ENCODE measurements around the gene KCNN3. TPM values are rescaled to one million over a fixed set of nuclear protein-coding genes. Genes with fewer than 3 reads are reported as not detected.

KCNN3 gene
- total RNA-seq, 1 experiment from 2014 or later, result 0.40 TPM

DNA sequence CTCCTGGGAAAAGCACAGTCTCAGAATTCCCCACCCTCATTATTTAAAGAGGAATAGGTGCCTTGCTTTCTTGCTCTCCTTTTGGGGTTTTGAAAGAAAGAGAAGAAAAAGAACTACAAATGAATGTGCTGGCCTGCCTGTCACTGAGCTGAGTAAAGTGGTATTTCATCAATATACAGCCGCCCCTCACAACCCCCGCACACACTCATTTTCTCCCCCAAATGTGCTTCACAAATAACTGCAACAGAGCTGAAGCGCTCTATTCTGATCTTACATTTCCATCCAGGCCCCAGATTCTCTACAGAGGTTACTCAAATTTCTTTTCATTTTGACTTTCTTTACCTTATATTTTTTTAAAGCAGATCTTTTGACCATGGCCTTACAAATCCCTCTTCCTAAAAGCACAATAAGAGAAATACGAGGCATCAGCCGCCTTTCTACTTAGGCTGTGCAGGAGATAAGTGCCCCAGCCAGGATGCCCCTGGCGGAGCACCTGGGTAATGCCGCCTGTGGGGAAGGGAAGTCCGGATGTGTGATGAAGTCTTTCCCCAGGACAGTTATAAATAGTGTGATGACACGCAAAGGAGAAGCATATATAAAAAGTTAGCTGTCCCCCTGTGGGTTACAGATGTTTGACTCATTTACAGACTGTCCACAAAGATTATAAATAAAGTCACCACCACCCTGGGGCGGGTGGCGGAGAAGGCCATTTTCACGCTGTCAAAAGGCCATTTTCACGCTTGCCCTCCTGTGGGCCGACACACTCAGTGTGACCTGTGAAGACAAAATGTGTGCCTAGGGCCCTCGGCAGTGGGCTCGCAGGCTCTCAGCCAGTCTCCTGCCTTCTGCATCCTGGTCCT lies 6.5 kb downstream of the KCNN3 start:
- DNase-seq (ENCODE audit: extremely low read depth, low read depth), result peak; percentile 59

DNA sequence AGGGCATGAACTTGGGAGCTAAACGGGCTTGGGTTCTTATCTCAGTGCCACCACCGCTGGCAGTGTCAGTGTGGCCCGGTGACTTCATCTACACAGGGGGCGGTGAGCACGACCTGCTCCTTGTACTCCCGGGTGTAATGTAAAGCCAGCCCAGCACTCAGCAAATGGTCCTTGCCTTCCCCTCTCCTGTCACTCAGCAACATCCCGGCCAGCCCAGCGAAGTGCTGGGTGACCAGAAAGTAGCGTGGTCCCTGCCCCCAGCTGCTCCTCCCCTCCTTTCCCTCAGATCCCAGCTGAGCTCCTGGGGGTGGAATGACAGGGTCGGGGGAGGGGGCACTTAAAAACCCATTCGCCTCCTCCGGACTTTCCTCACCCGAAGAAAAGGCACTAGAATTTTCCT lies 7.2 kb downstream of the KCNN3 start:
- no peak for DNase-seq (ENCODE audit: extremely low read depth, low read depth)

DNA sequence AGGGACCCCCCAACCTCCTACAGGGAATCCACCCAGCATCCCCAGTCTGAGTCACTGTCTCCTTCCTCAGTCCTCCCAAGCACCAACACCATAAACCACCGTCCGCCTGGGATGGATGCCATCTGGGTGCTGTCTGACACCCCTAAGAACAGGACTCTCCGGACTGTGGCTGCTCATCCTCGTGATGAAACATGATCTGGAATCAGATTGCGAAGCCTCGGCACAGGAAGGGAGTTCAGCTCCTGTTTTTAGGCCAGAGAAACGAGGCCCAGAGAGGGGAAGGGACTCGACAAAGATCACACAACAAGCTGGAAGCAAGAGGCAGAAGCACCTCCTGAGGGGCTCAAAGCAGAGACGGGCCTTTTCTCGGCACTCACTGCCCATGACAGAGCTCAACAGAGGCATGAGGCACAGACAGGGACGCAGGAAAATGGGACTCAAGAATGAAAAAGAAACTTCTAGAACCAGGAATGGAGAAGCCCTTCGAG lies 8.4 kb downstream of the KCNN3 start:
- DNase-seq (ENCODE audit: extremely low read depth, low read depth), result no peak

DNA sequence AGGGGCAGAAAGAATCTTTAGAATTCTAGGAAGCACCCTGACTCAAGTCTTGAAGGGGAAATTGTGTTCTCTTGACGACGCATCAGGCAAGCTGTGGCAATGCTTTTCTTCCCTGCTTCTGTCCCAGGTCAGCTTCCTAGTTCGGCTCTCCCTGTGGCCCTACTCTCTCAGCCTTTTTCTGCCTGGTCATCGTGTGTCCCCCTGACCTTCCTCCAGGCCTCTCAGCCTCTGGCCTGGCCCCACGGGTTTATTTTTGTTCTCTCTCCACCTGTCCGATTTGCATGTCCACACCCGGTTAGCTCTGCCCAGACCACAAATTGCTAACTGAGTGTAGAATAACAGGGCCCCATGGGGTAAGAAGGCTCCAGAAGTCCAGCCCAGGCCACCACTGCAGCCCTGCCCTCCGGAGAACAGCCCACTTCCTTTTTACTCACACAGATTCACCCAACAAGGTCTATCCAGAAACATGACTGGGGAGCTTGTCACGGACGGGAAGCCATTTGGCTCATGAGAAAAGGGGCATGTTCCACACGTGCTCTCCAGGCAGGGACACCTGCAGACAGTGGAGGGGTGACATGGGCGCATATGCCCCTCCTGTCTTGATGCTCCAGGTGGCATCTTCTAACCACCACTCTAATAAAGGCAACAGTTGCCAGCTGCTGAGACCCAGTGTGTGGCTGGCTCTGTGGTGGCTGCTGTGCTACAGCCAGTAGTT lies 9.8 kb downstream of the KCNN3 start:
- no peak for DNase-seq (ENCODE audit: extremely low read depth, low read depth)

DNA sequence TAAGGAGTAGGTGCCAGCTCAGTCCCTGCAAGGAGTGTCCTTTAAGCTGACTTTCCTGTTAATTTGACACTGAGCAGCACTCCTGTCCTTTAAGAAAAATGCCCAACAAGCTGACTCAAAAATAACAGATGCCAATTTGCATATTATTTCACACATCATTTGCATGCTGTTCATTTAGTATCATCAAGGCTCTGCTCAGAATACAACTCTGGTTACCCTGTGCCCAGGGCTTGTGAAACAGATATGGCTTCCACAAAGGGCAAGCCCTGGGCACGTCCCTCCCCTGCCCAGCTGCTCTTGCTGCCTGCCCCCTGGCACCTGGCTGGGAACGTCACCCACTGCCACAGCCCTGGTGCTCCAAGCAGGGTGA lies 10.3 kb downstream of the KCNN3 start:
- no peak for DNase-seq (ENCODE audit: extremely low read depth, low read depth)

DNA sequence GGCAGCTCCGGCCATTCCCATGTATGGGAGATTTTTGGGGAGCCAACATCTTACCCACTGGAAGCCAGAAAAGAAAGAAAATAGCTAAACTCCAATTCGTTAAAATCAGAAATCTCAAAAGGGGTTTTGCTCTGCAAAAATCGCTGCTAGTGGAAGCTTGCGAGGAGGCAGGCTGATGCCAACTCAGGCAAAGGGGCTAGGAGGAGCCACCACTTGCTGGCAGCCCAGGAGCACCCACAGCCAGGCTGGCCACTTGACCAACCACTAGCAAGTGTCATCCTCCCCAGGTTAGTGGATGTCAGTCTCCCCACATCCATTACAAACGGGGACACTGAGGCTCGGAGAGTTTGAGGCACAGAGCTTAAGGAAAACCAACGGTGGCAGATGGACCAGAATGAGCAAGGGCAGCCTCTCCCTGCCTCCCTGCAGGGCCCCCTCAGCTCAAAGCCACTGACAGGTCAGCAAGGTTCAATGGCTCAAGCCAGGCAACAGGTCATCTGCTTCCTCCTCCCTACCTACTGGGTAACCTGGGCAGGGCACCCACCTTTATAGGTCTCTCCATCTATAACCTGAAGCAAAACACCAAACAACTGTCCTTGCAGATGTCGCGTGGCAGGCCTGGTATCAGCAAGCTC lies 10.8 kb downstream of the KCNN3 start:
- DNase-seq (ENCODE audit: extremely low read depth, low read depth), result no peak

DNA sequence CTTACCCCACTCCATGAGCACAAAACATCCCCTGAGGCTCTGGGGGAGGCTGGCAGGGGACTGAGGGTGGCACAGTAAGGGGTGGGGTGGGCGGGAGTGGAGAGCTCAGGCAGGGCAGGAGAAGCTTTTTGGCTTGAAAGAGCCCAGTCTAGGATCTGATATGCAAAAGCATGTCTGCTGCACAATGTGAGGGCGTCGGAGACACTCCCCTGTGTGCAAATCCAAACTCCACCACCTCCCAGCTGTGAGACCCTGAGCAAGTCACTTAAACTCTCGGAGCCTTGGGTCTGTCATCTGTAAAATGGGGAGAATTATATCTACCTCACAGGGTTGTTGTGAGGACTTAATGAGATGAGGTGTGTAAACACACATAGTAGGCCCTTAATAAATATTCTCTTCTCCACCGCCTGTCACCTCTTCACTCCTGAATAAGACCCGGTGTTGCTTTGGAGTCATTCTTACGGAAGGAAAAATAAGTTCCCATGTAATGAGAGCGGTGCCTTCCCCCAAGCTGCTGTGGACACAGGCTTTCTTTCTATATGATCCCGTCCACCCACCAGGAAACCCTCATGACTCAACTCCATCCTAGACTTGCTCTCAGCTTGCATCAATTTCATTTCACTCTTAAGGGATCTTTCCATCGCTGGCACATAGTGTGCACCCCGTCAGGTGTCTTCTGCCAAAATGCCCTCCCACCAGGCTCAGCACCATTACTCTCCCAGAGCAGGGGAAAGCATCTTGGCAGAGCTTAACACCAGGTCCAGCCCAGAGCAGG lies 12.5 kb downstream of the KCNN3 start:
- DNase-seq (ENCODE audit: extremely low read depth, low read depth), result no peak

DNA sequence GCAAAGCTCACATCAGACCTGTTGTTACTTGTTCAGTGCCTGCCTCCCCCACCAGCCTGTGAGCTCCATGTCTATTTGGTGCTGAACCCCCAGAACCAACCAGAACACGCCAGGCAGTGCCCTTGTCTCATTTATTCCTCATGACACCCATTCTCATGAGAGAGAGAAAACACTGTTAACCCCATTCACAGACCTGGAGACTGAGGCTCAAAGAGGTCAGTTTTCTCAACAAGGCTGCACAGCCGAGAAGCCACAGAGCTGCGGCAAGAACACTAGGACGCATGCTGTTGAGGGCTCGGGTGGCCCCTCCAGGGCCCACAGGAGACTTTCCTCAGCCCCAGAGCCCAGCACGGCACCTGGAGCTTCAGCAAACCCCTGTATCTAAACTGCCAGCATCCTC lies 13.1 kb downstream of the KCNN3 start:
- DNase-seq (ENCODE audit: extremely low read depth, low read depth), result no peak

DNA sequence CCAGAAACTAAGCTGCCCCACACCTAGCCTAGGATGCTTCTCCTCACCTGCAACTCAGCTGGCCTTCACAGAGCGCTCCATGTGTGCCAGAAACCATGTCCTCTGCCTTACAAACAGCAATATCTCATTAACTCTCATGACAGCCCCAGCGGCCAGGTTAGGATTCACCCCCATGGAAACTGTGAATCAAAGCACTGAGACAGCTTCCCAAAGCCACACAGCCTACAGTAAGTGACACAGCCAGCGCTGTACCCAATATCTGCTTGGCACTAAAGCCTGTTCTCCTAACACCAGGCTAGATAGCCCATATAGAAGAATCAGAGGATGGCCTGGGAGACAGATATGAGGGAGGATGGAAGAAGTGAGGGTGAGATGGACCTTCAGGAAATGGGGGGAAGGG lies 13.5 kb downstream of the KCNN3 start:
- no peak for DNase-seq (ENCODE audit: extremely low read depth, low read depth)

DNA sequence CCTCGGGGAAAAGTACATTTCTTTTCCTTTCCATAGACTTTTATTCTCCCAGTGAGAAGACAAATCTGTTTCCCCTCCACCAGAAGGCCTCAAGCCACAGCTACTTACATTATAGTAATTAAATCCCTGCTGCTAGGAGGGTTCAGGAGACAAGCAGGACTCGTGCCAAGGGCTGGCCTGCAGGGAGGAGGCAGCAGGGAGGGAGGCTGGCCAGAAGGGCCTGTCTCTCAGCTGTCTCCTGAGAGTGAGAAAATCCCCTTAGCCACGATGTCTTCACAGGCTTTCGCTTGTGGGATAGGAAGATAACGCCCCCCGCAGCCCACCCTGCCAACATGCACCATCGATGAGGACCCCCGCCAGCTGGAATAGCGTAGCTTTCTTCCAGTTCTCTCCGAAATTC lies 14.0 kb downstream of the KCNN3 start:
- no peak for DNase-seq (ENCODE audit: extremely low read depth, low read depth)

DNA sequence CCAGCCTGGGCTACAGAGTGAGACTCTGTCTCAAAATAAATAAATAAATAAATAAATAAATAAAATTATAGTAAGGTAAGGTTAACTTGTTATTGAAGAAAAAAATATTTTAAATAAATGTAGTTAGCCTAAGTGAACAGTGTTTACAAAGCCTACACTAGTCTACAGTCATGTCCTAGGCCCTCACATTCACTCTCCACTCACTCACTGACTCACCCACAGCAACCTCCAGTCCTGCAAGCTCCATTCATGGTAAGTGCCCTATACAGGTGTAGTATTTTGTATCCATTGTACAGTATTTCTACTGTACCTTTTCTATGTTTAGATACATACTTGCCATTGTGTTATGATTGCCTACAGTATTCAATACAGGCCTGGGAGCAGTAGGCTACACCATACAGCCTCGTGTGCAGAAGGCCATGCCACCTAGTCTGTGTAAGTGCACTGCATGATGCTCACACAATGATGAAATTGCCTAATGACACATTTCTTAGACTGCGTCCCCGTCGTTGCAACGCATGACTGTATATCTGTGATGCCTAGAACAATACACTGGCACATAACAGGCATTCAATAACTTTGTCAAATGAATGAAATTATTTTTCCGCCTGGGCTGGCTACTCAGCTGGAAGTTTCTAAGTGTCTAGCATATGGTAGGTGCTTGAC lies 14.8 kb downstream of the KCNN3 start:
- DNase-seq (ENCODE audit: extremely low read depth, low read depth), result no peak

DNA sequence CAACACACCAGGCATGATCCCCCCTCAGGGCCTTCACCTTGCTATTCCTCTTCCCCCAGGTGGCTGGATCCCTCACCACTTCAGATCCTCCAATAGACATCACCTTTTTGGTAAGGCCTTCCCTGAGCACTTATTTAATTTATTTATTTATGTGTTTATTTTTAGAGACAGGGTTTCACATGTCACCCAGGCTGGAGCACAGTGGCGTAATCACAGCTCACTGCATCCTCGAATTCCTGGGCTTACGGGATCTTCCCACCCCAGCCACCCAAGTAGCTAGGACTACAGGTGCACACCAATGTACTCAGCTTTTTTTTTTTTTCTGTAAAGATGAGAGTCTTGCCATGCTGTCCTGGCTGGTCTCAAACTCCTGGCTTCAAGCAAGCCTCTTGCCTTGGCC lies 17.2 kb downstream of the KCNN3 start:
- DNase-seq (ENCODE audit: extremely low read depth, low read depth), result no peak

DNA sequence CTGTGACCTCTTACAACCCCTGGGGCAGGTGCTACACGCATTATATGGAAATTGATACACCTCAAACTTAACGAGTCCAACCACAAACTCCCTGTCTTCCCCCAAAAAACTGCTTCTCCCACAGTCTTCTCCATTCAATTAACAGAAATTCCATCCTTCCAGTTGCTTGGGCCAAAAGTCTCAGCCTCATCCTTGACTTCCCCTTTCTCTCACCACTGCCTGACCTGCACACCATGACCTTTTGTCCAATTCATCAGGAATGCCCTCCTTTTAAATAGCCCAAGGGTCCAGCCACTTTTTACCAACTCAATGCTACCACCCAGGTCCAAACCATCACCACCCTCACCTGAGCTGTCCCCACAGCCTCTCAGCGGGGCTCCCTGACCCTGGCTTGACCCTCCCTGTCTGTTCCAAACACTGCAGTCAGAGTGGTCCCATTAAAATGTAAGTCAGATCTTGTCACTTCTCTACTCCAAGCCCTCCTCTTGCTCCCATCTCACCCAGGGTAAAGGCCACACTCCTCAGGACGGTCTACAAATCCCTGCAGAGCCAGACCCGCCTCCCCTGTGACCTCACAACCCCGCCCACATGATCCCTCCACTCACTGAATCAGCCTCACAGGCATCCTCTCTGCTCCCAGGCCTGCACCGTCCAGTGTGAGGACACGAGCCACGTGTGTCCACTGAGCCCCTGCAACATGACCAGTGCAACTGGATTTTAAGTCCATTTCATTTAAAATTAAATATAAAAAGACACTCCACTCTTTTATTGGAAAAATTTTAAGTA lies 18.5 kb downstream of the KCNN3 start:
- no peak for DNase-seq (ENCODE audit: extremely low read depth, low read depth)

DNA sequence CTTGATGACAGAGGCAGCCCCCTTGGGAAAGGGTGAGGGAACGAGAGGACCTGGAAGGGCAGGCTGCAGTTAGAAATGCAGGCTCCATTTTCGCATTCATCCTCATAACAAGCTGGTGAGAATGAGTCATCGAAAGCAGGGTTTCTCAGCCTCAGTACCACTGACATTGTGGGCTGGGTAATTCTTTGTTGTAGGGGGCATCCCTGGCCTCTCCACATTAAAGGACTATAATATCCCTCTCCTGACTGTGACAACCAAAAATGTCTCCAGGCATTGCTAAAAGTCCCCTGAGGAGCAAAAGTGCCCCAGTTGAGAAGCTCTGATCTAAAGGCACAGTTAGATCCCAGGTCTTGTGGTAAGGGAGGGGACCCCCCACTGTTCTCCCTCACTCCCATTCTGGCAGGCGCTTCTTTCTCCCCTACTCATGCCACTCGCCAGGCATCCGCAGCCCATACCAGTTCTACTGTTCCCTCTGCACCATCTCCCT lies 20.4 kb downstream of the KCNN3 start:
- DNase-seq (ENCODE audit: extremely low read depth, low read depth), result no peak

DNA sequence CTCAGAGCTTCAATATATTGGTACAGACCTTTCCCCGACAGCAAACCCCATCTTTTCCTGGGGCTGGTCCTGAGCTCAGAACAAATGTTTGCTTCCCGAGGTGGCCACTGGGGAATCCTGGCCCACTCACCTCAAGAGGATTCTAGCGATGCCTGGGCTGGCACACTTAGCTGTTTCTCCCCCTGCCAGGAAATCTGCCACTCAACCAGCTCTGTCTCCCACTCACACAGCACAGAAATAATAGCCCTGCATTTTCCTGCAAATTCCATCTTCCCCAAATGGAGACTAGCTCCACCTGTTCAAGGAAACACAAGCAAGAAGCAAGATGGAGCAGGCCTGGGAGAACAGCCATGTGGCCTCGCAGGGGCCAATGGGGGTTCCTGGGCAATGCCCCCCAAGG lies 21.1 kb downstream of the KCNN3 start:
- no peak for DNase-seq (ENCODE audit: extremely low read depth, low read depth)

DNA sequence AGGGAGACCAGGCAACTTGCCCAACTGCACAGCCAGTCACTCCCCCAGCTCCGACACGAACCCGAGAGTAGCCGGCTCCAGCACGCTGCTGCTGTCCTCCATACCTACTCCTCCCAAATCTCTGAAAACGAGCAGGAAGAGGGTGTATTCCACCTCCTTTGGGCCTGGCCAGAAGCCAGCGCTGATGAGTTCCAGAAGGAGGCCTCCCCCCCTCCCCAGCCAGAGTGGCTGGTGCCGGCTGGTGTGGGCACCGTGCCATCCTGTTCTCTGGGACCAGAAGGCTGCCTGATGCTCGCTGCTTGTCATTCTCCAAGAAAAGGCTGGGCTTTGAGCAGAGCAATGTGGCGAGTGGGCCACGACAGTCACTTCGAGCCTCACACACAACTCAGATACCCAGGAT lies 22.2 kb downstream of the KCNN3 start:
- DNase-seq (ENCODE audit: extremely low read depth, low read depth), result no peak

DNA sequence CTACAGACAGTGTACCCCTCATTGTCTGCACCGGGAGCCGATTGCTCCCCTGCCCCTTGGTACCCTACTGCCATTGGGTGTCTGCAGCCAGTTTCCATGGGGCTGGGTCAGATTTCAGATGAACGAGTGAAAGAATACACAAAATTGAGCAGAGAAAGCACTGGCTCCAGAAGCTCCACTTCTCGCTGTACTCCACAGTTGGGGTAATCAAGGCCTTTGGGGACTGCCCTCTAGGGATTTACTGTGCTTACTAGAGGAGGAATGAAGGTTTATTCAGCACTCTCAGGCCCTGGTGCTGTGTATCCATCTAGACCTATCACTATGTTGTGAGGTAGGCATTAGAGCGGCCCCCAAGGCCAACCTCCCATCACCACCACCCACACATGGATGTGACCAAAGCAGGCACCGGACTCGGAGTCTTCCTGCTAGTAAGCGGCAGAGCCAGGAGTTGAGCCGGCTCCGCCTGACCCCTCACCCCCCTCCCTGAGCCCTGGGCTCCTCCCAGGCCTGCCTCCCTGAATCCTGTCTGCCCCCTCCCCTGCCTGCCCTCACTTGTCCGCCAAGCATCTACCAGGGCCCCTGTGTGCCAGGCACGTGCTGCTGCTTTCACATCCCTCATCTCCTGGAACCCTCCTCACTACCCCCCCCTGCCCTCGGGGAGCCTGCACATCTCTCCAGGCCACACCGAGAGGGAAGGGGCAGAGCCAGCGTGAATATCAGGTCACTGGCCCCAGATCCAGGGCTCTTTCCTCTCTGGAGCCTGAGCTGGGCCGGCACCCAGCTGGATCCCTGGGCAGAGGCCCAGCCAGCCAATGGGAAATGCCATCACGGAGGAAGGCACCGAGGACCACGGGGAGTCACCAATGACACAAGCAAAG lies 23.3 kb downstream of the KCNN3 start:
- DNase-seq (ENCODE audit: extremely low read depth, low read depth), result no peak

DNA sequence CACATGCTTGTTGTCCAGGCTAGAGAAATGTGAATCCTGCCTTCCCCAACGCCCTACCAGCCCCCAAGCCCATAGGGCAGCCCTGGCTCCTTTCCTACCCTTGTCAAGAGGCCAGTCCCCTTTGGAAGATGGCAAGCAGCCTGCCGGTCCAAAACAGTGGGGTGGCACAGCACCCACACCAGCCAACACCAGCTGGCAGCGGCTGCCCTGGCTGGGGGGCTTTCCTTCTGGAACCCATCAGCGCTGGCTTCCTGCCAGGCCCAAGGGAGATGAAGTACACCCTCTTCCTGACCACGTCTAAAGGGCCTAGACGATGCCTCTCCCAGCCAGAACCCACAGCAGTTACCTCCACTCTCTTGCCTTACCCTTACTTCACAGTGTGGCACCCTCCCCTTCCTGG lies 24.2 kb downstream of the KCNN3 start:
- no peak for DNase-seq (ENCODE audit: extremely low read depth, low read depth)

Data from NCI-H460 (cell line).